ENCODE results near the gene SMC3. TPM values are rescaled to one million over a fixed set of nuclear protein-coding genes. Genes with fewer than 3 reads are reported as not detected.

Gene SMC3
- total and polyA plus RNA-seq, 2 of the 13 experiments (the other 11 are each of a cell fraction or from before 2014, with no cell fraction given): 11.7 to 48.0 TPM

GRCh38 chr10:110568055-110568735 is 700 bp downstream of the SMC3 start (continued):
- TF ChIP-seq HMGXB4 (CRISPR knock-in tag; IDR thresholded peaks at IDR 0.05; ENCODE audit: borderline replicate concordance in 1 of 2, low read depth in 1 of 2): no peak; a peak in 1 of 4 replicates
- peak; percentile 51; the same call in 1 of the 2 replicates for TF ChIP-seq ZNF232 (CRISPR knock-in tag; IDR thresholded peaks at IDR 0.05; ENCODE audit: borderline replicate concordance)
- no peak for TF ChIP-seq ZNF10 (CRISPR knock-in tag; IDR thresholded peaks at IDR 0.05; ENCODE audit: borderline replicate concordance, low read depth)
- no peak for TF ChIP-seq PREB (CRISPR knock-in tag; IDR thresholded peaks at IDR 0.05)
- no peak for TF ChIP-seq ARNT (IDR thresholded peaks at IDR 0.05)
- 0 out of 2 replicates have a peak, but pooled peaks have one; percentile 25 for TF ChIP-seq ZFP82 (CRISPR knock-in tag; IDR thresholded peaks at IDR 0.05; ENCODE audit: borderline replicate concordance)
- peak; percentile 38 for TF ChIP-seq ZFX (CRISPR knock-in tag; IDR thresholded peaks at IDR 0.05; ENCODE audit: low read depth)
- TF ChIP-seq RBM22 (optimal IDR thresholded peaks at IDR 0.05; ENCODE audit: low read length): no peak
- TF ChIP-seq ZMAT3 (CRISPR knock-in tag; conservative IDR thresholded peaks at IDR 0.05): no peak
- TF ChIP-seq ZNF30 (CRISPR knock-in tag; IDR thresholded peaks at IDR 0.05): no peak
- TF ChIP-seq SIN3A (IDR thresholded peaks at IDR 0.05; ENCODE audit: borderline replicate concordance, low read depth, low read length): peak; percentile 48; the same call in 1 of the 2 replicates
- no peak; the same call in 1 of the 2 replicates for TF ChIP-seq MYNN (CRISPR knock-in tag; IDR thresholded peaks at IDR 0.05; ENCODE audit: low read depth)
- no peak for TF ChIP-seq DZIP1 (CRISPR knock-in tag; IDR thresholded peaks at IDR 0.05)
- TF ChIP-seq FOXK2 (IDR thresholded peaks at IDR 0.05): 0 out of 2 replicates have a peak, but pooled peaks have one; percentile 30
- no peak for TF ChIP-seq HDAC6 (IDR thresholded peaks at IDR 0.05; ENCODE audit: low read depth, low read length)
- TF ChIP-seq POLR2A (IDR thresholded peaks at IDR 0.05; ENCODE audit: insufficient read depth in 1 of 2, low read depth in 2 of 2, low read length in 2 of 2): 0 out of 4 replicates have a peak, but pooled peaks of 1 of the 2 experiments have one; percentile 1
- peak; percentile 64; the same call in 1 of the 2 replicates for TF ChIP-seq CSRNP1 (CRISPR knock-in tag; IDR thresholded peaks at IDR 0.05)
- peak; percentile 5 for TF ChIP-seq KMT2A (CRISPR knock-in tag; IDR thresholded peaks at IDR 0.05)
- peak; percentile 77 for TF ChIP-seq ZBTB10 (CRISPR knock-in tag; IDR thresholded peaks at IDR 0.05; ENCODE audit: borderline replicate concordance)
